DMS53 (cell line): Measurements from ENCODE around the gene TTC19.

Experiments
- DNase-seq: peaks from one replicate; lab custom pipeline; 2025; lab: John Stamatoyannopoulos, UW

TTC19 gene, protein sequence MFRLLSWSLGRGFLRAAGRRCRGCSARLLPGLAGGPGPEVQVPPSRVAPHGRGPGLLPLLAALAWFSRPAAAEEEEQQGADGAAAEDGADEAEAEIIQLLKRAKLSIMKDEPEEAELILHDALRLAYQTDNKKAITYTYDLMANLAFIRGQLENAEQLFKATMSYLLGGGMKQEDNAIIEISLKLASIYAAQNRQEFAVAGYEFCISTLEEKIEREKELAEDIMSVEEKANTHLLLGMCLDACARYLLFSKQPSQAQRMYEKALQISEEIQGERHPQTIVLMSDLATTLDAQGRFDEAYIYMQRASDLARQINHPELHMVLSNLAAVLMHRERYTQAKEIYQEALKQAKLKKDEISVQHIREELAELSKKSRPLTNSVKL

GRCh38 chr17:15999141-15999973 lies at the start of gene TTC19, which contains the start of gene ZSWIM7:
Gene TTC19, plus strand, starts transcription at chr17:15999824. Its CDS starts 25 bp downstream, at chr17:15999849.
Gene ZSWIM7, minus strand, starts transcription at chr17:15999704. Its CDS starts 110 bp downstream, at chr17:15999594.
- DNase-seq = peak; percentile 97

DNA sequence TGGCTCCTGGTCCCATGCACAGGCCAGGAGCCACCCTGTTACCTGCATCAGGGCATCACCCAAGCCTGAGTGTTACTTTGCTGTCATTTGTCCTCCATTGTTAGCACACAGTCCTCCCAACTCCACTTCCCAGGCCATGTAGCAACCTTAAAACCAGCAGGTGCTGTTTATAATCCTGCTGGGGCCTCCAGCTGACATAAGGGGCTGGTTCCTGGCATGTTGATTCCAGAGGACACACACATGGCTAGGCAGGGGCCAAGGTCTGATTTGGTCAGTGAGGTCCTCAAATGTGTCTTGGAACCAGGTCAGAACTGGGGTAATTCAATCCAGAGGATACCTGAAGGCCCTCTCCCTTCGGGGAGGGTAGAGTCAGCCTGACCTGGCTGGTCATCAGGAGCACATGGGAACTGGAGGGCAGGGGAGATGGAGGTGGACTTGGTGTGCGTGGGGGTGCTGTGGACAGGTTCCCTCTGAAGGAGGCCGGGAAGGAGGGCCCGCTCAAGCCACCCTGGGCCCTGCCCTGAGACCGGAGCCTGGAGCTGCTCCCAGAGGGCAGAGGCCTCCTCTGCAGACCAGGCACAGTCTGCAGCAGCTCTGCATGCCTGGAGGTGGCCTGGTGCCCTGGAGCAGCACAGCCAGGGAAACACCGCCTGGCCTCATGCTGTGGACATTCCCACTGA lies 48.1 kb upstream of the TTC19 start:
- DNase-seq = no peak

DNA sequence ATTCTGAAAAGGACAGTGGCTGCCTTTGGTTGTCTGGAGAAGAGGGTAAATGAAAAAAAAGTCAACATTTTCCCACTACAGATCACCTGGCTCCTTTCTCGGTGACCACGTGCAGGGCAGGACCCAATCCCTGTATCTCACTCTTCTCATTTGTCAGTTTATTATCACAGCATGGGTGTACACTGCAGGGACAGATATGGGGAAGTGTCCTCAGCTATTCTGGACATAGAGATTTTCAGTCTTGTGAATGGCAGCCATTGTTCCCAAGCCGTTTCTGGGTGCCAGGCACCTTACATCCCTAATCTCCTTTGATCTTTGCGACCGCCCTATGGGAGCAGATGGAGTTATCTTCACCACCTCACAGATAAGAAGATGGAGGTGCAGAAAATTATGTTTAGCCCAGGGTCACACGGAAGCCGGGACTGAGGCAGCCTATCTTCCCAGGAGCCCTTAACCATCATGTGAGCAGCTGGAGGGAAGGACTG lies 47.5 kb upstream of the TTC19 start:
- DNase-seq = no peak

DNA sequence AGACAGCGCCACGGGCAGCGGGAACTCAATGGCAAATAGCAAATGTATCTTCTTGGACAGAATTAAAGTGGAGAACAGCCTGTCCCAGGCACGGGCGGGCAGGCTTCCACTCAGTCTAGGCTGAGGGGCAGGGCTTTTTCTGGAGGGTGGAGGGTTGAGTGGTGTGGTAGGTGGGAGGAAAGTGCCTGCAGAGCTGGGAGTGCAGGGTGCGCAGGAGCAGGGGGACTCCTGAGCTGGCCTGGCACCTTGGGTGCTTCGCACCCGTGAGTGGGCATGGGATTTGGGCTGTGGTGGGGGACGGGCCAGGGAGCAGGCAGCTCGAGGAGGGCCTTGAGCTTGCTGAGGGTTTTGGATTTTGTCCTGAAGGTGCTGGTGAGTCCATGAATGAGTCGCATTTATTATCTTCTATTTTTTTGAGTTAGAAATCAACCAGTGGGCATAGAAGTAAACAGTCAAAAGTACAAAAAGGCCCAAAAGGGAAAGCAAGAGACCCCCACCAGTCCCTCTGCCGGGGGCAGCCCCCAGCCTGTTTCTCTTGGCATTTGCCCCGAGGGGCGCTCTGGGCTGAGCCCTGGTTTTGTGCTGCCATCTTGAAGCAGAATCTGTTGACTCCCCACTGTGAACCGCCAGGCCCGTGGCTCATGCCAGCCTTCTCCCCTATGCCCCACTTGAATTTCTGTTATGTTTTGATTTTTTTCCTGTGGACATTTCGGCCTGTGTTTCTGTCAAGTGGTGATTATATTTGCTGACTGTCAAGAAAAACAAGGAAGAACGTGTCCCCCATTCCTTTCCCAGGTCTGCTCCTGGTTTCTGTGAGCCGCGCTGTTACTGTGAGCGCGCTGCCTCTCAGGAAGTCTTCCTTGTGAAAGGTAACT lies 46.5 kb upstream of the TTC19 start:
- no peak for DNase-seq

DNA sequence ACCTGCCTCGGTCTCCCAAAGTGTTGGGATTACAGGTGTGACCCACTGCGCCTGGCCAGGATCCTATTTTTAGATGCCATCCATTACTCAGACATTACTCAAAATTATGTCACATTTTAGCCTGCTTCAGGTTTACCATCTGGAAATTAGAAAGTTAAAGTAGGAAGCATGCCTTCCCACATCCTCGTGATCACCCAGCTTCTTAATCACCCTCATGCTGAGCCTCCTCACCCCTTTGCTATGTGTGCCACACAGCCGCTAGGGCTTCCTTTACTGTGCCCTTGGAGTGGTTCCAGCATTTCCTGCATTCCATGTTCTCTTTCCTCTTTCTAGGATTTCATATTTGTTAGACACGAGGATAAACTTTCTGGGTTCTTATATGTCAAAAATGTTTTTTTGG lies 45.4 kb upstream of the TTC19 start:
- DNase-seq = no peak

DNA sequence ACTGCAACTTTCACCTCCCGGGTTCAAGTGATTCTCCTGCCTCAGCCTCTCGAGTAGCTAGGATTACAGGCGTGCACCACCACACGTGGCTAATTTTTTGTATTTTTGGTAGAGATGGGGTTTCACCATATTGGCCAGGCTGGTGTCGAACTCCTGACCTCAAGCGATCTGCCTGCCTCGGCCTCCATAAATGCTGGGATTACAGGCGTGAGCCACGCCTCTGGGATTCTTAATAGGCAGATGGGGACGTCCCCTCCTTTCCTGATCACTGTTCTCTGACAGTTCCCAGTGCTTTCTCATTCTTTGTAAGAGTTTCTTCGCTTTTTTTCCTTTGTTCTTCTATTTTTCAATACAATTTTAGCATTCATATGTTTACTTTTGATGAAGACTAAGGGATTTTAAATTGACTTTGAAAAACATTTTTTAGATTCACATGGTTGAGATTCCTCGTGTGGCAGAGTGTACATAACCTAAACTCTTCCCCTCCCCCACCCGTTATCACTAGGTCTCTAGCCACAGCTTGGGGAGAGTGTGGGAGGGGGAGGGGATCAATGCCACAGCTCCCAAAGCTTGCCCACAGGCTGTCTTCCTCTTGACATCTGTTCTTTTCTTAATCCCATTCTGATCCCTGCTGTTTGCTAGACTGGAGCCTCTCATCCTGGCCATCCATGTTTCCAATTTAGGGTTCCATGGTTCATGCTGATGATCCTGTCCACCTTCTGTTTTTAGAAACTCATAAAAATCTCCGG lies 43.7 kb upstream of the TTC19 start:
- DNase-seq = no peak

DNA sequence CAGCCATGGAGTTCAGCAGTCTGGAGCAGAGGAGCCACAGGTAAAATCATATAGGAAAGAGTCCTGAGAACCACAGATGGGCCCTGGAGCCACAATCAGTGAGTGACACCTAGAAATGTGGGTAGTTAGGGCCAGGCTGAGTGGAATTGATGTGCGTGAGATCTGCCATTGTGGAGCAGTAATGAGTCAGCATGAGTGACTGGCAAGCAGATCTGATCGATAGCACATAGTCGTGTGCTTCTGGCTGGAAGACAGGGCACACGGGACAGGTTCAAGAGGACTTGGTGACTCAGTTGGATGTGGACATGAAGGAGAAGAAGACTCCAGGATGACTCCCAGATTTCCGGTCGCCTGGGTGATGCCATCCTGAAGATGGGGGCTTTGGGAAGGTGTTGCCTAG lies 42.4 kb upstream of the TTC19 start:
- DNase-seq = no peak

DNA sequence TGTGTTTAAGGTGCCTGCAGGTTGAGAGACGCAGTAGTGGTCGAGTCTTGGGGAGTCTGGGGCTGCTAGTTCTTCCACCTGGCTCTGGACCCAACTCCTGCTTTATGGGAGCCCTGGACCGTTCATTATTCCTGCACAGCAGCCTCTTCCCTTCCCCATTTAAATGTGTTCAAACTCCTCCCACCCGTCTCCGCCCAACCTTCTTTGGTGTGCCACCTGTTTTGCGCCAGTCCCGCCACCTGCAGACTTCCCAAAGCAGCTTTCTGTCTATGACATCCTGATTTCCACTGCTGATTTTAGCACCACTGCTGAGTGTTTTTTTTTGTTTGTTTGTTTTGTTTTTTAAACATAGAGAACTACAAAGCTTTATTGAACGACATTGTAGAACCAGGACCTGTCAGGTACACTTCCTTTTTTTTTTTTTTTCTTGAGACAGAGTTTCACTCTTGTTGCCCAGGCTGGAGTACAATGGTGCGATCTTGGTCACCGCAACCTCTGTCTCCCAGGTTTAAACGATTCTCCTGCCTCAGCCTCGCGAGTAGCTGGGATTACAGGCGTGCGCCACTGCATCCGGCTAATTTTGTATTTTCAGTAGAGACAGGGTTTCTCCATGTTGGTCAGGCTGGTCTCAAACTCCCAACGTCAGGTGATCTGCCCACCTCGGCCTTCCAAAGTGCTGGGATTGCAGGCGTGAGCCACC lies 41.9 kb upstream of the TTC19 start:
- DNase-seq = no peak

GRCh38 chr17:15958484-15958854 lies 41.2 kb upstream of the TTC19 start:
- no peak for DNase-seq

DNA sequence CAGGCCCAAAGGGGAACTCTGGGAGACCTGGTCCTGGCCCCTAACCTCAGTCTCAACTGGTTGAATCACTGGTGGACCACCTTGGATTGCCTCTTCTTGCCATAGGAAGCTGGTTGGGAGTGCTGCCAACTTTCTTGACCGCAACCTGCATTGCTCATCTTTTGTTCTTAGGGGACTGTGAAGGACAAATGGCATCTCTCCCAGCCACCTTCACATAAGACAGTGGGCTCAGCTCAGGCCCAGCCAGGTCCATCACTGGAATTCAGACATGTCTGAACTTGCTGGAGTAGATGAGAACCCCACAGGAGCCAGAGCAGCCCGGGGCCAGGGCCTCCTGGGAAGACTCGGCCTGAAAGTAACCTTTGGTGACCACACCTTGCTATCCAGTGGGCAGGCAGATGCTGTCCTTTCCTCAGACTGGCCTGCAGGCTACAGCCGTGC lies 35.9 kb upstream of the TTC19 start:
- DNase-seq = no peak

GRCh38 chr17:15965528-15965927 lies 34.1 kb upstream of the TTC19 start:
- DNase-seq = no peak

DNA sequence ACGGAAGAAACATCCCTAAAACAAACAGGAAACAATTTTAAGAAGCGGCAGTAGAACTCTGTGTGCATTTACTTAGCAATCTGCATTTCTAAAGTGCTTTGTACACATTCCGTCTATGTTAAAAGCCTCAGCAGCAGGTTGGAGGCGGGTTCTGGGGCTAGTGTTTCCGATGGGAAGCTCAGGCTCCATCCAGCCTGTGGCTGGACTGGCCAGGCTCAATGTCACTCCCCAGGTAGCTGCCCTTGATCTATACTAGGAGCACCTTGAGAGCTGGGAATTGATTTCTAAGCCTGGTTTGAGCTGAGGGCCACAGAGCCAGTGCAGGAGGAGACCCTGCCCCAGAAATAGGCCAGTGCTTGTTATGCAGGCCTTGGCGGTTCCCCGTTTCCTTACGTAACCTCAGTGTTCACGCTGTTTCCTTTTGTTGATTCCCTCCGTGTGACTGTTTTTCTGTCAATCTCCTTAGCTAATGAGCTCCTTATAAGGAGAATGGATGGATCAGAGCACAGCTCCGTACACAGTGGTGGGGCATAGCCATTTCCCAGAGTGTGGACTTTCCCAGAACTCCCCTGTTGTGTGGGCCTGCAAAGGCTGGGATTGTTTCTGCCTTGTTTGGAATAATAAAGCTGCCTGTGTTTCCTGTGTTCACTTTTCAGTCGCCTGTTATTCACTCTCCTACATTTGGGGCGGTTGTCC lies 33.3 kb upstream of the TTC19 start:
- DNase-seq = peak; percentile 88

DNA sequence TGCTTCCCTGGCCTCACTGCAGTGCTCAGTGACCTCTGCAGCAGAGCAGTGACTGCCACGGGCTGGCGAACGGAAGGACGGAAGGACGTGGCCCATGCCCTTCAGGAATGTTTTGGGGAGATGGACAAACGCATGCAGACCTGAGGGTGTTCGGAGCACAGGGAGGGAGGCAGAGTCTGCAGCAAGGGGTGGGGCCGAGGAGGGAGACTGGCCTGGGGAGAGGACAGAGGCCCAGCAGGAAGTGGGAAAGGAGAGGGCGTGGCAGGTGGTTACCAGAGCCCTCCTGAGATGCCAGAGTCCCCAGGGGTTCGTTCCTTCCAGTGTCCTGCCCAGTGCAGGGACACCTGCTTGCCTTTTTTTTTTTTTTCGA lies 32.8 kb upstream of the TTC19 start:
- DNase-seq = peak; percentile 56

DNA sequence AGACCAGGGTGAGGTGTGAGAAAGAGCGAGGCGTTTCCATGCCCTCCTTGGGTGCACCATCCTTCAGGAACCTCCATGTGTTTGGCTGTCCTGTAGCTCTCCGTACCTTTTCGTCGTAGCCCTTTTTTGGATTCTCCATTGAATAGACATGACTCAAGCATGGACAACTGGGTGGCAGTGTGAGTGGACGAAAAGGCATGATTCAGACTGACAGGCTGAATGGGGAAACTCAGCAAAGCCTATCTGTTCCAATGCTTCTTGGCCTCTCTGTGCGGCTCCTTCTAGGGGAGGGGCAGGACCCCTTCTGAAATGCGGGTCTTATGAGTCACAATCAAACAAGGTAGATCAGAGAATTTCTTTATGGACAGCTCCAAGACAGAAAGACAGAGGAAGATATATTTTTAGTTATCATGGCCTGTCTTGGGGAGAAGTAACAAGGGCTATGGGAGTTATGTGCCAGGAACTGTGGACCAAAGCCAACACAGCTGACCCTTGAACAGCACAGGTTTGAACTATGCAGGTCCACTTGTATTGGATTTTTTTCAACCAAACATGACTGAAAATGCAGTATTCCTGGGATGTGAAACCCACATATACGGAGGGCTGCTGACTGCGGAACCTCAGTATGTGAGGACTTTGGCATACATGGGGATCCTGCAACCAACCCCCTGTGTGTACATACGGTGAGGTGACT lies 31.8 kb upstream of the TTC19 start:
- DNase-seq = no peak

GRCh38 chr17:15969463-15969862 lies 30.2 kb upstream of the TTC19 start:
- no peak for DNase-seq

DNA sequence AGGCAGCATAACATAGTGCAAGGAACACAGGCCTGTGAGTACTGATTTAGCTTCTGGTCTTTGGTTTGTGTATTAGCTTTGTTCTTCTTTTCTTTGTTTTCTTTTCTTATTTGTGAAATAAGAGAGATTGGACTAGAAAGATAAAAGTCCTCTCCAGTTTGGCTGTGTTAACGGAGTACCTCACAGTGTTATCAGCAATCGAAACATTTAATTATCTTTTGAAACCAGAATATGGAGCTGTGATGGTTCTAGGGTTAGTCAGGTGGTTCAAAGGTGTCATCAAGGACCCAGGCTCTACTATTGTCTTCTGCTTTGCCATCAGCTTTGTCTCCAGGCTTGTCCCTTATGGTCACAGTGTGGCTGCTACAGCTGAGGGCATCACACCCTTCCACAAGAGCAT lies 29.1 kb upstream of the TTC19 start:
- DNase-seq = no peak

DNA sequence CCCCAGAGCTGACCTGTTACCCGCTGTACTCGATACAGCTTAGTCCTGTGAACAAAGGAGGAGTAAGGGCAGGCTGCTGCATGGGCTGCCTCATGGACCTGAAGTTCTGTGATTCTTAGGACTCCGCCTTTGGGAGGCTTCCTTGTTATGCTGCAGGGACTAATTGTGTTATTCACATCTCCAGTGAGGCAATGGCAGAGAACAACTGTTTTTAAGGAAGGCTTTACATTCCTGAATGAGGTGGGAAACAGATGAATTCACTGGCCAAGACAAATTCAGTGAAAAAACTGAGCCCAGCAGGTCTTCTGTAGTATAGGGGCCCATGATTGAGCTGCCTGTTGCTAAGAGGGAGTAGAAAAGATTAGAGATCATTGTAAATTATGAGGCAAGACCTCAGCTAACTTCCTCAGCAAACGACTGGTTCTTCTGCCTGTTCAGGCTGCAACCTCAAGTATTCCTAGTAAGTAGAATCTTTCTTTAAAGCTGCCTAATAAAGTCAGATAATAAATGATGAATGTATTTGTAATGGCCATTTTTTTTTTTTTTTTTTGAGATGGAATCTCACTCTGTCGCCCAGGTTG lies 28.4 kb upstream of the TTC19 start:
- no peak for DNase-seq

DNA sequence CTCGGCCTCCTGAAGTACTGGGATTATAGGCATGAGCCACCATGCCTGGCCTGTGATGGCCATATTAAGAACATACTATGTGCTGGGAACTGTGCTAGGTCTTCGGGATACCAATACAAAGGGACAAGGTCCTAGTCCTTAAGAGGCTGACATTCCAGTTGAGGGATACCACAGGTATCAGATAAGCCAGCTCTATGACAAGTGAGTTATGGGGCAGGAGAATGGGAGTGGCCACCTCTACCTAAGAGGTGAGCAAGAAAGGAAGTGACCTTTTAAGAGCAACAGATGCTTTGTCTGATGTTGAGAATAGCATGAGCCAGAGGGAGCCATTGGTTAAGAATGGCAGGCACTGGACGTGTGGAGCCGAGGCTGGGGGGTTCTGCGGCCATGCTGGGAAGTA lies 27.7 kb upstream of the TTC19 start:
- DNase-seq = no peak
